ENCODE results near the gene CHD5.

DNA sequence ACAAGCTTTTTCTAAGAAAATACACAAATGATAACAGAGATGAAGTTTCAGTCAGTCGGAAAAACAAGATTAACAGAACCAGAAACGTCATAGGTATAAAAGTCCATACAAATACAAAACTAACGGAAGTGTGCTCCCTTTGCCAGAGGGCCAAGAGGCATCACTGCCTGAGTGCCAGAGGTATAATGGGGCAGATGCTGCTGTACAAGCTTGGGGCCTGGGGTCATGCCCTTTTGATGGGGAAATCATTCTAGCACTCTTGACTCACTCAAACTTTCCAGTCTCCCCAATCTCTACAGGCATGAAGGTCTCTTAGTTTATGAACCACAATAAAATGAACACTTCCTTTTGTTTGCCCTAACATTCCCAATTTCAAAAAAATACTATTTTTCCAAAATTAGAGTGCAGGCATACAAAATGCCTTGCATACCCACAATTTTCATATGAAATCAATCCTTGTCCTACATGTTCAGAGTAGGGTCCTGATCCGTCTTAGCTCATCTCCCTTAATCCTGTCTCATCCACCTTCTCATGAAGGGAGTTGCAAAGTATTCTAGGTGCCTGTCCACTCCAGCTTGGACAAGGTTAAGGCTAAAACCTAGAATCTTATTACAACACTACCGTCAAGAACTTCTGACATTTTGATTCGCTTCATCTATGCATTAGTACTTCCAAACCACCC, 17.8 kb upstream of the CHD5 start:
- TF ChIP-seq POLR2A (IDR thresholded peaks at IDR 0.05; ENCODE audit: low read depth, low read length) = no peak
- no peak for TF ChIP-seq TAF1 (IDR thresholded peaks at IDR 0.05; ENCODE audit: low read depth, low read length)
- no peak for TF ChIP-seq POLR2AphosphoS5 (IDR thresholded peaks at IDR 0.05; ENCODE audit: low read depth, low read length)
- TF ChIP-seq SPI1 (IDR thresholded peaks at IDR 0.05; ENCODE audit: low read depth, low read length) = no peak
- TF ChIP-seq POU2F2 (IDR thresholded peaks at IDR 0.05; ENCODE audit: low read depth, low read length) = no peak

All from GM12891 (cell line).